Measurements from ENCODE around the gene ZNF423. TPM values are rescaled to one million over a fixed set of nuclear protein-coding genes. Genes with fewer than 3 reads are reported as not detected.
"Not testable (repeated sequence)": the region's sequence is repeated elsewhere in the genome, so short reads cannot be mapped to it uniquely, and the experiment has no call there.

The ZNF423 gene
- total RNA-seq, 1 donor from 2014 or later, result 8.8 TPM

- intact Hi-C loops (cut with DNase I), result no loop called here
- DNase-seq (ENCODE audit: missing footprints), result no peak
- no peak for ATAC-seq
Observed at GRCh38 chr16:49585143-49585832, 270.6 kb downstream of the ZNF423 start.

- ATAC-seq (no peak), DNase-seq (ENCODE audit: missing footprints) (no peak)
- intact Hi-C loops (cut with DNase I), result no loop called here
Observed at GRCh38 chr16:49583911-49584310, 272.0 kb downstream of the ZNF423 start.

- ATAC-seq (peak; percentile 62), DNase-seq (ENCODE audit: missing footprints) (no peak)
- intact Hi-C loops (cut with DNase I), result loop anchor here (2.0 kb wide), 1 partner anchor 21 kb away; no protein-coding TSS in a partner anchor
Observed at GRCh38 chr16:49581630-49582298, 274.1 kb downstream of the ZNF423 start.

- no peak for ATAC-seq
- no peak for DNase-seq (ENCODE audit: missing footprints)
- intact Hi-C loops (cut with DNase I), result loop anchor here (2.0 kb wide), 1 partner anchor 20 kb away; no protein-coding TSS in a partner anchor
Observed at GRCh38 chr16:49580751-49581303, 275.1 kb downstream of the ZNF423 start.

- ATAC-seq (no peak), DNase-seq (ENCODE audit: missing footprints) (no peak)
- intact Hi-C loops (cut with DNase I), result no loop called here
Observed at GRCh38 chr16:49578435-49579024, 277.4 kb downstream of the ZNF423 start.

GRCh38 chr16:49578018-49578417 lies 277.9 kb downstream of the ZNF423 start:
- ATAC-seq, result no peak
- intact Hi-C loops (cut with DNase I), result no loop called here

GRCh38 chr16:49576941-49577340 lies 279.0 kb downstream of the ZNF423 start:
- ATAC-seq (no peak), DNase-seq (ENCODE audit: missing footprints) (no peak)
- intact Hi-C loops (cut with DNase I), result no loop called here

More at GRCh38 chr16:49578018-49578417, 277.9 kb downstream of the ZNF423 start:
- no peak for DNase-seq (ENCODE audit: missing footprints)

- DNase-seq (ENCODE audit: missing footprints) (no peak), ATAC-seq (no peak)
- intact Hi-C loops (cut with DNase I), result no loop called here
Observed at GRCh38 chr16:49576173-49576494, 279.8 kb downstream of the ZNF423 start.

- intact Hi-C loops (cut with DNase I), result no loop called here
- peak; percentile 83 for ATAC-seq
Observed at GRCh38 chr16:49575346-49576172, 280.4 kb downstream of the ZNF423 start.

GRCh38 chr16:49574826-49575225 lies 281.1 kb downstream of the ZNF423 start:
- intact Hi-C loops (cut with DNase I), result no loop called here
- DNase-seq (ENCODE audit: missing footprints) (no peak), ATAC-seq (no peak)

More at GRCh38 chr16:49575346-49576172, 280.4 kb downstream of the ZNF423 start:
- DNase-seq (ENCODE audit: missing footprints), result peak; percentile 79

- no peak for ATAC-seq
- DNase-seq (ENCODE audit: missing footprints), result no peak
- intact Hi-C loops (cut with DNase I), result no loop called here
Observed at GRCh38 chr16:49567950-49568349, 288.0 kb downstream of the ZNF423 start.

GRCh38 chr16:49566432-49566831 lies 289.5 kb downstream of the ZNF423 start:
- DNase-seq (ENCODE audit: missing footprints) (no peak), ATAC-seq (no peak)
- intact Hi-C loops (cut with DNase I), result no loop called here

- ATAC-seq (no peak), DNase-seq (ENCODE audit: missing footprints) (no peak)
Observed at GRCh38 chr16:49564496-49565229, 291.2 kb downstream of the ZNF423 start.

GRCh38 chr16:49563666-49564065 lies 292.2 kb downstream of the ZNF423 start:
- ATAC-seq (no peak), DNase-seq (ENCODE audit: missing footprints) (no peak)
- intact Hi-C loops (cut with DNase I), result no loop called here

More at GRCh38 chr16:49564496-49565229, 291.2 kb downstream of the ZNF423 start:
- intact Hi-C loops (cut with DNase I), result no loop called here

- intact Hi-C loops (cut with DNase I); ATAC-seq; DNase-seq (ENCODE audit: missing footprints): not testable (repeated sequence)
Observed at GRCh38 chr16:49562894-49563293, 293.0 kb downstream of the ZNF423 start.

GRCh38 chr16:49562228-49562627 lies 293.7 kb downstream of the ZNF423 start:
- intact Hi-C loops (cut with DNase I), result no loop called here

GRCh38 chr16:49560004-49560830 lies 295.7 kb downstream of the ZNF423 start:
- ATAC-seq (peak; percentile 66), DNase-seq (ENCODE audit: missing footprints) (no peak)
- intact Hi-C loops (cut with DNase I), result loop anchor here (2.0 kb wide), 1 partner anchor 21 kb away; no protein-coding TSS in a partner anchor

More at GRCh38 chr16:49562228-49562627, 293.7 kb downstream of the ZNF423 start:
- no peak for DNase-seq (ENCODE audit: missing footprints)
- no peak for ATAC-seq
